Coronary artery (tissue), 2 donors: ENCODE measurements around the gene ZNF398.
"Not testable (repeated sequence)": the region's sequence is repeated elsewhere in the genome, so short reads cannot be mapped to it uniquely, and the experiment has no call there.

Experiments used
- DNase-seq: peaks from one replicate; pipeline ENCODE4 v3.0.0-alpha.2; 2017; ENCODE audit warnings: low spot score
- H3K27ac ChIP-seq, 2 donors: fragments of 200-600 bp; sonication (generic); one replicate each; pipeline ENCODE4 v1.5.1; 2016 to 2019
- H3K4me3 ChIP-seq: fragments of 200-600 bp; sonication (generic); 2 replicates; pipeline ENCODE4 v1.5.1; 2016; ENCODE audit warnings: mild to moderate bottlenecking, moderate library complexity
- TF ChIP-seq, protein P1 (sequence below): fragments of 200-600 bp; sonication (generic); IDR thresholded peaks from one replicate; pipeline ENCODE4 v1.5.1; 2019; ENCODE audit warnings: antibody characterized with exemption

The ZNF398 gene

DNA sequence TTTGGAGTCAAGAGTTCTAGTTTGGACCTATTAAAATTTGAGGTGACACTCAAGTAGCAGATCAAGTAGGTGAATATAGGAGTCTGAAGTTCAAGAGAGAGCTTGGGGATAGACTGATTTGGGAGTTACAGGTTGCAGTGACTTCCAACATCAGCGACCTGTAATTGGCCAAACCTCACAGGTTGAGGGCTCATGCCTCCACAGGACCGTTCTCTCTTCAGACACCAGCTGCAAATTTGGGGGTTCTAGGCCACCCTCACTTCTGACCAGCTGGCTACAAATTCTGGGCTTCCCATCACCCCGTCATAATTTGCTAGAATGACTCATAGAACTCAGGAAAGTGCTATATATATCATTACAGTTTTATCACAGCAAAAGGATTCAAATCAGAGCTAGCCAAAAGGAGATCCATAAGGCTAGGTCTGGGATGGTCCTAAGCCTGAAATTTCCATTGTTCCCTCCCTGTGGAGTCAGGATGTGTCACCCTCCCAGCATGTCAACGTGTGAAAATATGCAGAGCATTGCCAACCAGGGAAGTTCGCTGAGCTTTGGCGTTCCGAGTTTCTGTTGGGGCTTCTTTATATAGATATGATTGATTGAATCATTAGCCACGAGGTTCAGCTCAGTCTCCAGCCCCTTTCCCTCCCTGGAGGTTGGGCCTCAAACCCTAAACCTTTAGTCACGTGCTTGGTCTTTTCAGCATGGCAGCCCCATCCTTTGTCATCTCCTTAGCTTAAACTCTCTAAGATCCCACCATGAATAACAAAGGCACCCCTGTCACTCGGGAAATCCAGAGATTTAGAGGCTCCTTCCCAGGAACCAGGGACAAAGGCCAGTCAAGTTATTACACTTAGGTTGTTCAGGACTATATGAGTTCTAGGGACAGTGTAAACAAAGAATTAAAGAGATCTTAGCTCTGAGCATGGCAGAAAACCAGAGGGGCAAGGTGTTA lies 71.5 kb downstream of the ZNF398 start:
- no peak for DNase-seq
- Histone ChIP-seq H3K4me3 (no peak overlapping the region), H3K27ac (no peak overlapping the region)
- TF ChIP-seq, protein P1, sequence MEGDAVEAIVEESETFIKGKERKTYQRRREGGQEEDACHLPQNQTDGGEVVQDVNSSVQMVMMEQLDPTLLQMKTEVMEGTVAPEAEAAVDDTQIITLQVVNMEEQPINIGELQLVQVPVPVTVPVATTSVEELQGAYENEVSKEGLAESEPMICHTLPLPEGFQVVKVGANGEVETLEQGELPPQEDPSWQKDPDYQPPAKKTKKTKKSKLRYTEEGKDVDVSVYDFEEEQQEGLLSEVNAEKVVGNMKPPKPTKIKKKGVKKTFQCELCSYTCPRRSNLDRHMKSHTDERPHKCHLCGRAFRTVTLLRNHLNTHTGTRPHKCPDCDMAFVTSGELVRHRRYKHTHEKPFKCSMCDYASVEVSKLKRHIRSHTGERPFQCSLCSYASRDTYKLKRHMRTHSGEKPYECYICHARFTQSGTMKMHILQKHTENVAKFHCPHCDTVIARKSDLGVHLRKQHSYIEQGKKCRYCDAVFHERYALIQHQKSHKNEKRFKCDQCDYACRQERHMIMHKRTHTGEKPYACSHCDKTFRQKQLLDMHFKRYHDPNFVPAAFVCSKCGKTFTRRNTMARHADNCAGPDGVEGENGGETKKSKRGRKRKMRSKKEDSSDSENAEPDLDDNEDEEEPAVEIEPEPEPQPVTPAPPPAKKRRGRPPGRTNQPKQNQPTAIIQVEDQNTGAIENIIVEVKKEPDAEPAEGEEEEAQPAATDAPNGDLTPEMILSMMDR = no peak

DNA sequence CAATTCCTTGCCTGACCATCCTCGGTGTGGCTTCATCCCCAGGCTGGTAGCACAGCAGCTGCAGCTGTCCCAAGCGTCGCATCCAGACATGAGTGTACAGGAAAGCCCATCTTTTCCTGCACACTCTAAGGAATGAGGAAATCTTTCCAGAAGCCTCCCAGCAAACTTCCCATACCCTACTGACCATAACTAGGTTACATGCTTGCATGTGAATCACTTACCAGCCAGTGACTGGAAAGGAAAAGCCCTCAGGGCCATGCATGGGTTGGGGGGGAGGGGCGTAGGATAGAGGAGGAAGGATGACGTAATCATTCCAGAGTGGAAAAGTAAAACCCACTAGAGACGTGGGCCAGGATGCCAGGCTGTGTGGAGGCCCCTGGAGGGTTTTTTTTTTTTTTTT lies 73.3 kb downstream of the ZNF398 start:
- DNase-seq = no peak
- H3K4me3 ChIP-seq = no peak overlapping the region

DNA sequence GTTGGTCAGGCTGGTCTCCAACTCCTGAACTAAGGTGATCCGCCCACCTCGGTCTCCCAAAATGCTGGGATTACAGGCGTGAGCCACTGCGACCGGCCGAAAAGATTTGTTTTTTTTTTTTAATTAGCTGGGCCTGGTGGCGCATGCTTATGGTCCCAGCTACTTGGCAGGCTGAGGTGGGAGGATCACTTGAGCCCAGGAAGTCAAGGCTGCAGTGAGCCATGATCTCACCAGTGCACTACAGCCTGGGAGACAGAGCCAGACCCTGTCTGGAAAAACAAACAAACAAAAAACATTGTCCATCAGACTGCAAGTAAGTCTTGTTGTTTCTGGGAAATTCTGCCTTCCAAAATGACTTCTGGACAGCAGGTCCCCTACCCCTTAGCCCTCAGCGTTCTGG lies 75.9 kb downstream of the ZNF398 start:
- Histone ChIP-seq H3K4me3 (no peak overlapping the region), H3K27ac (no peak overlapping the region)
- TF ChIP-seq, protein P1 = no peak
- no peak for DNase-seq

More for the DNA sequence above, 73.3 kb downstream of the ZNF398 start:
- TF ChIP-seq, protein P1 = no peak
- no peak overlapping the region for H3K27ac ChIP-seq

DNA sequence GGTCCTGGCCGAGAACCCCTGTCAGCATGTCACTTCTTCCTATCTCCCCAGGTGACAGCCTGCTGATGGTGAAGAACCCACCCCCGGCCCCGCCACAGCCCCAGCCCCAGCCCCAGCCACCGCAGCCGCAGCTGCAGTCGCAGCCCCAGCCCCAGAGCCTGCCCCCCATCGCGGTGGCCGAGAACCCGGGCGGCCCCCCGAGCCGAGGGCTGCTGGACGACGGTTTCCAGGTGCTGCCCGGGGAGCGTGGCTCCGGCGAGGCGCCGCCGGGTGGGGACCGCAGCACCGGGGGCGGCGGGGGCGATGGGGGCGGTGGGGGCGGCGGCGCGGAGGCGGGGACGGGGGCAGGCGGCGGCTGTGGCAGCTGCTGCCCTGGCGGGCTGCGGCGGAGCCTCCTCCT lies 76.5 kb downstream of the ZNF398 start:
- no peak overlapping the region for H3K27ac ChIP-seq
- no peak for DNase-seq
- H3K4me3 ChIP-seq = no peak overlapping the region
- TF ChIP-seq, protein P1 = no peak

DNA sequence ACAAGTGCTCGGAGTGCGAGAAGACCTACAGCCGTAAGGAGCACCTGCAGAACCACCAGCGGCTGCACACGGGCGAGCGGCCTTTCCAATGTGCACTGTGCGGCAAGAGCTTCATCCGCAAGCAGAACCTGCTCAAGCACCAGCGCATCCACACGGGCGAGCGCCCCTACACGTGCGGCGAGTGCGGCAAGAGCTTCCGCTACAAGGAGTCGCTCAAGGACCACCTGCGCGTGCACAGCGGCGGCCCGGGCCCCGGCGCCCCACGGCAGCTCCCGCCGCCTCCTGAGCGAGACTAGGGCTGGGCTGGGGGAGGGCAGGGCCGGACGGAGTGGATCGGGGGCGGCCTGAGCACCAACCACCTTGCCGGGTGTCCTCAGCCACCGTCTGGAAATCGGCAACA lies 77.1 kb downstream of the ZNF398 start:
- no peak for DNase-seq
- no peak overlapping the region for H3K4me3 ChIP-seq
- no peak overlapping the region for H3K27ac ChIP-seq
- TF ChIP-seq, protein P1 = no peak

DNA sequence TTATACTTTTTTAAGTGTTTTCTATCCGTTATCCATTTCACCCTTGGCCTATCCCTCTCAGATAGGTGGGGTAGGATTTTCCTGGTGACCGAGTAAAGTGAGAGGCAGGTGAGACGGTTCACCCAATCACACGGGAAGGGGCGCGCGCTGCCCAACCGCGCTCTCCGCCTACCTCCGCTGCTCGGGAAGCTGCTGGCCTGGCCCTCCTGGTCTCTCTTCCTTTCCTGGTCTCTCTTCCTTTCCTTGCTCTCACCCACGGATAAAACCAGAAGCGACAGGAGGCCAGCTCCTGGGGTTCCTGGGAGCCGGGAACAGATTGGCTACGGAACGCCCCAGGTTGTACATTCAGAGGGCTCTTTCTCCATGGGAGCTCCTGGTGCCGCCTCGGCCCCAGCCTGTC lies 77.9 kb downstream of the ZNF398 start:
- TF ChIP-seq, protein P1 = no peak
- DNase-seq = no peak
- Histone ChIP-seq H3K27ac (no peak overlapping the region), H3K4me3 (no peak overlapping the region)

DNA sequence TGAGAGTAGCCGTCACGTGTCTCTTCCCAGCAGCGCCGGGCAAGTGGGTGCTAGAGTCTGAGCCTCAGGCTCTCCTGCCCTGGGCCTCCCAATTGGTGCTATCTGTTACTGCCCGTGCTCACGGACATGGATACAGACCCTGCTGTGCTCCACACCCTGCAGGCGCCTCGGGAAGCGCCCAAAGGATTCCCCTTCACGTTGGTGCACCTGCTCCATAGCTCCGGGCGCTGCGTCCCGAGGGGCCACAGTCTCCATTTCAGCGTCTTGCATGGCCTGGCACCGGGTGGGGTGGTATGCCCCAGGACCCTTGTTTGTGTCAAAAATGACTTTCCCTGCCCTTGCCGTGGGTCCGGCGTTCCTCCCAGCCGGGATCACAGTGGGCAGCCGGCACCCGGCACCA lies 78.4 kb downstream of the ZNF398 start:
- Histone ChIP-seq H3K4me3 (no peak overlapping the region), H3K27ac (no peak overlapping the region)
- DNase-seq = no peak
- TF ChIP-seq, protein P1 = no peak

DNA sequence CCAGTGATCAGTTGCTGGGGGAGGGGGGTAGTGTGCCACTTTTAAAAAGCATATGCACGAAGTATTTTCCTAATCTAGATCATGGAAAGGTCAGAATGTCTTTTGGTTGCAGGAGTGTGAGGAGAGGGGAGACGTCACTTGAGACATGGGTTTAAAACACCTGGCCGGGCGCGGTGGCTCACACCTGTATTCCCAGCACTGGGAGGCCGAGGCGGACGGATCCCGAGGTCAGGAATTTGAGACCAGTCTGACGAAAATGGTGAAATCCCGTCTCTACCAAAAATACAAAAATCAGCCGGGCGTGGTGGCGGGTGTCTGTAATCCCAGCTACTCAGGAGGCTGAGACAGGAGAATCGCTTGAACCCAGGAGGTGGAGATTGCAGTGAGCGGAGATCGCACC lies 79.1 kb downstream of the ZNF398 start:
- H3K4me3 ChIP-seq, H3K27ac ChIP-seq, DNase-seq: not testable (repeated sequence)
